Nephron (organoid): ENCODE measurements around the gene CSGALNACT2.

Experiments
- H3K27ac Mint-ChIP-seq, 3 experiments: 2 replicates each; pipeline ENCODE4 v1.8.0; 2020; ENCODE audit warnings: mixed read lengths in 3 of 3, mild to moderate bottlenecking in 2 of 3, moderate library complexity in 1 of 3
- H3K27me3 Mint-ChIP-seq: 2 replicates; pipeline ENCODE4 v1.8.0; 2021; ENCODE audit warnings: low read depth, mild to moderate bottlenecking, moderate library complexity, mixed read lengths
- H3K36me3 Mint-ChIP-seq: 2 replicates; pipeline ENCODE4 v1.8.0; 2020; ENCODE audit warnings: low read depth, mixed read lengths
- H3K4me1 Mint-ChIP-seq: 2 replicates; pipeline ENCODE4 v1.8.0; 2020; ENCODE audit warnings: mixed read lengths
- H3K4me3 Mint-ChIP-seq, 3 experiments: 2 replicates each; pipeline ENCODE4 v1.8.0; 2020; ENCODE audit warnings: mild to moderate bottlenecking in 3 of 3, mixed read lengths in 3 of 3, moderate library complexity in 2 of 3
- H3K9me3 Mint-ChIP-seq: 2 replicates; pipeline ENCODE4 v1.8.0; 2020; ENCODE audit warnings: mixed read lengths
- TF ChIP-seq, protein P1 (sequence below), 3 experiments: fragments of 200-600 bp; sonication (generic); IDR thresholded peaks; one replicate each; pipeline ENCODE4 v1.5.0; 2021; ENCODE audit warnings: antibody characterized with exemption in 3 of 3; ENCODE audit not compliant: unreplicated experiment in 3 of 3

The CSGALNACT2 gene

GRCh38 chr10:43226851-43227845, 88.9 kb downstream of the CSGALNACT2 start:
- H3K27ac Mint-ChIP-seq = no peak overlapping the region
- H3K4me1 Mint-ChIP-seq = peaks cover 4% of the 10 kb centered on the region
- TF ChIP-seq, protein P1, sequence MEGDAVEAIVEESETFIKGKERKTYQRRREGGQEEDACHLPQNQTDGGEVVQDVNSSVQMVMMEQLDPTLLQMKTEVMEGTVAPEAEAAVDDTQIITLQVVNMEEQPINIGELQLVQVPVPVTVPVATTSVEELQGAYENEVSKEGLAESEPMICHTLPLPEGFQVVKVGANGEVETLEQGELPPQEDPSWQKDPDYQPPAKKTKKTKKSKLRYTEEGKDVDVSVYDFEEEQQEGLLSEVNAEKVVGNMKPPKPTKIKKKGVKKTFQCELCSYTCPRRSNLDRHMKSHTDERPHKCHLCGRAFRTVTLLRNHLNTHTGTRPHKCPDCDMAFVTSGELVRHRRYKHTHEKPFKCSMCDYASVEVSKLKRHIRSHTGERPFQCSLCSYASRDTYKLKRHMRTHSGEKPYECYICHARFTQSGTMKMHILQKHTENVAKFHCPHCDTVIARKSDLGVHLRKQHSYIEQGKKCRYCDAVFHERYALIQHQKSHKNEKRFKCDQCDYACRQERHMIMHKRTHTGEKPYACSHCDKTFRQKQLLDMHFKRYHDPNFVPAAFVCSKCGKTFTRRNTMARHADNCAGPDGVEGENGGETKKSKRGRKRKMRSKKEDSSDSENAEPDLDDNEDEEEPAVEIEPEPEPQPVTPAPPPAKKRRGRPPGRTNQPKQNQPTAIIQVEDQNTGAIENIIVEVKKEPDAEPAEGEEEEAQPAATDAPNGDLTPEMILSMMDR (IDR thresholded peaks at IDR 0.05; ENCODE audit: unreplicated experiment in 3 of 3) = no peak
- no peaks in the 10 kb centered on the region for H3K36me3 Mint-ChIP-seq
- peak overlapping the region in 2 of 3 experiments; percentile 51 for H3K4me3 Mint-ChIP-seq
- no peaks in the 10 kb centered on the region for H3K9me3 Mint-ChIP-seq
- H3K27me3 Mint-ChIP-seq = peaks cover 74% of the 10 kb centered on the region

DNA sequence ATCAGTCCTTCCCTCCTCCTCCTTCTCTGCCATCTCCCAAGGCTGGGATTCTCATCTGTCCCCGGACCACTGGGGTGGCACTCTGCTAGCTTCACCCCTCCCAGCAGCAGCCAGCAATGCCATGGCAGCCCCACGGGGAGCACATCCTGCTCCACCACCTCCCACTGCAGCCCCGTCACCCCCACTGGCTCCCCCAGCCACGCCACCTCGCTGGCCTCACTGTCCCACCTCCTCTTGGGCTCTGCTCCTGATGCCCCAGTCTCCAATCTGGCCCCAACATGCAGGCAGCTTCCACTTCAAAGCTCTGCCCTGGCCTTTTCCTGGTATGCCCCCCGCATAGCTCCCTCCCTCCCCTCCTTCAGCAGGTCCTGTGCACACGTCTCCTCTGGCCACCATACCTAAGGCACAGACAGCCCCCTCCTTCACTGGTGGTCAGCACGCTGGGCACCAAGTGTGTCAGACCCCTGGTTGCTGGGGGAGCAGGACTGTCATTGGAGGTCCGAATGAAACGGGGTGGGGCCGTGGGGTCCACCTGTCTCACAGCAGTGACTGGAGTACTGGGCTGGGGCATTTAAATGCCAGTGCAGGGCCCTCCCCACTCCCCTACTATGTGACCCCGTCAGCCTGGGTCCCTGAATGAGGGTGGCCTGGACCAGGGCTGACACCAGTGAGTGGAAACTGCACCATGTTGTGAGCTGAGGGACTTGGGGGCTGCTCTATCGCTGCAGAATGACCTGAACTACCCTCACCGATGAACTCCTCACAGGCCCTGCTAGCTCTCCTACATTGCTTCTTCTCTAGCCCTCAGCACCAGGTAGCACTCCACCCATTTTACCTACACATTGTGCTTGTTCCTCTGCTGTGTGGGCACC, 89.9 kb downstream of the CSGALNACT2 start:
- Mint-ChIP-seq H3K4me1 (peaks cover 4% of the 10 kb centered on the region), H3K36me3 (no peaks in the 10 kb centered on the region), H3K27ac (no peak overlapping the region), H3K9me3 (no peaks in the 10 kb centered on the region), H3K4me3 (no peak overlapping the region), H3K27me3 (peaks cover 84% of the 10 kb centered on the region)
- TF ChIP-seq, protein P1 (IDR thresholded peaks at IDR 0.05; ENCODE audit: unreplicated experiment in 3 of 3) = no peak

GRCh38 chr10:43228783-43229207, 90.5 kb downstream of the CSGALNACT2 start:
- H3K4me3 Mint-ChIP-seq = peak overlapping the region; percentile 13 to 60 (median 57)
- TF ChIP-seq, protein P1 (IDR thresholded peaks at IDR 0.05; ENCODE audit: unreplicated experiment in 3 of 3) = no peak
- peaks cover 4% of the 10 kb centered on the region for H3K4me1 Mint-ChIP-seq
- no peaks in the 10 kb centered on the region for H3K36me3 Mint-ChIP-seq
- no peaks in the 10 kb centered on the region for H3K9me3 Mint-ChIP-seq
- peaks cover 90% of the 10 kb centered on the region for H3K27me3 Mint-ChIP-seq
- H3K27ac Mint-ChIP-seq = no peak overlapping the region

GRCh38 chr10:43229208-43230061, 91.2 kb downstream of the CSGALNACT2 start:
- H3K36me3 Mint-ChIP-seq = no peaks in the 10 kb centered on the region
- H3K9me3 Mint-ChIP-seq = no peaks in the 10 kb centered on the region
- peaks cover 91% of the 10 kb centered on the region for H3K27me3 Mint-ChIP-seq
- peak overlapping the region; percentile 13 to 60 (median 57) for H3K4me3 Mint-ChIP-seq
- TF ChIP-seq, protein P1 (IDR thresholded peaks at IDR 0.05; ENCODE audit: unreplicated experiment in 3 of 3) = no peak
- H3K4me1 Mint-ChIP-seq = peaks cover under 1% of the 10 kb centered on the region
- H3K27ac Mint-ChIP-seq = no peak overlapping the region
